SU-DHL-6 (cell line): Measurements from ENCODE around the gene TNS1.

Experiments used
- H2AFZ ChIP-seq: fragments of 200-600 bp; sonication (generic); 2 replicates; pipeline ENCODE4 v1.6.1; 2014; ENCODE audit warnings: low read depth, mild to moderate bottlenecking, moderate library complexity, mixed read lengths, antibody characterized with exemption, low read length; ENCODE audit not compliant: severe bottlenecking
- H3F3A ChIP-seq: fragments of 200-600 bp; shearing (Covaris generic); 2 replicates; pipeline ENCODE4 v1.6.0; 2016; ENCODE audit warnings: antibody characterized with exemption, mild to moderate bottlenecking; ENCODE audit not compliant: insufficient read depth
- H3K27ac ChIP-seq: fragments of 200-600 bp; sonication (generic); 2 replicates; pipeline ENCODE4 v1.5.1; 2016; ENCODE audit warnings: low read depth, mild to moderate bottlenecking, low read length, moderate library complexity, mixed read lengths
- H3K27me3 ChIP-seq: fragments of 200-600 bp; sonication (generic), shearing (Covaris generic); 2 replicates; pipeline ENCODE4 v1.6.0; 2014; ENCODE audit warnings: mild to moderate bottlenecking, low read length
- H3K36me3 ChIP-seq: fragments of 200-600 bp; sonication (generic); 2 replicates; pipeline ENCODE4 v1.6.1; 2014; ENCODE audit warnings: mild to moderate bottlenecking, low read length, mixed read lengths
- H3K4me2 ChIP-seq: fragments of 300-600, 200-600 bp; shearing (Covaris generic), sonication (generic); 2 replicates; pipeline ENCODE4 v1.6.0; 2014; ENCODE audit warnings: low read length, low read depth, mild to moderate bottlenecking; ENCODE audit not compliant: poor library complexity, severe bottlenecking
- H3K4me3 ChIP-seq: fragments of 200-600 bp; sonication (generic); 2 replicates; pipeline ENCODE4 v1.5.1; 2014; ENCODE audit warnings: antibody characterized with exemption, low read length, mild to moderate bottlenecking, mixed read lengths; ENCODE audit not compliant: insufficient read depth, poor library complexity, severe bottlenecking
- H3K79me2 ChIP-seq: fragments of 200-600 bp; sonication (generic); 2 replicates; pipeline ENCODE4 v1.6.1; 2014; ENCODE audit warnings: mild to moderate bottlenecking, low read length, moderate library complexity; ENCODE audit not compliant: insufficient read depth
- H3K9ac ChIP-seq: fragments of 200-600 bp; sonication (generic); 2 replicates; pipeline ENCODE4 v1.7.0; 2014; ENCODE audit warnings: mild to moderate bottlenecking, low read length
- H3K9me2 ChIP-seq: fragments of 200-600 bp; sonication (generic); replicated peaks from 2 replicates; pipeline ENCODE4 v1.6.1; 2014; ENCODE audit warnings: low read length; ENCODE audit not compliant: insufficient read depth
- H3K9me3 ChIP-seq: fragments of 200-600 bp; sonication (generic); 2 replicates; pipeline ENCODE4 v1.6.1; 2014; ENCODE audit warnings: low read length, mixed read lengths; ENCODE audit not compliant: insufficient read depth
- H4K20me1 ChIP-seq: fragments of 200-600 bp; sonication (generic); 2 replicates; pipeline ENCODE4 v1.6.1; 2014; ENCODE audit warnings: low read depth, mild to moderate bottlenecking, antibody characterized with exemption, low read length, moderate library complexity, mixed read lengths
- CTCF ChIP-seq: fragments of 200-600 bp; sonication (generic); IDR thresholded peaks from one replicate; pipeline ENCODE4 v1.5.1; 2017; ENCODE audit warnings: antibody characterized with exemption, mild to moderate bottlenecking, low read length, moderate library complexity; ENCODE audit not compliant: insufficient read depth, poor library complexity, severe bottlenecking
- EZH2phosphoT487 ChIP-seq: fragments of 200-600 bp; sonication (generic), shearing (Covaris generic); conservative IDR thresholded peaks from 2 replicates; pipeline ENCODE4 v1.6.1; 2018; ENCODE audit warnings: mild to moderate bottlenecking, antibody characterized with exemption, low read length, moderate library complexity, mixed read lengths

TNS1 gene

GRCh38 chr2:218024871-218025270 lies 22.1 kb upstream of the TNS1 start:
- H2AFZ ChIP-seq, result no peak overlapping the region
- no peak overlapping the region for H3K27ac ChIP-seq

GRCh38 chr2:218024336-218024735 lies 21.5 kb upstream of the TNS1 start:
- no peaks in the 10 kb centered on the region for H4K20me1 ChIP-seq
- no peaks in the 10 kb centered on the region for H3K9me2 ChIP-seq
- no peaks in the 10 kb centered on the region for H3K27me3 ChIP-seq
- no peaks in the 10 kb centered on the region for H3K79me2 ChIP-seq
- H3K9me3 ChIP-seq, result no peaks in the 10 kb centered on the region
- H3K4me2 ChIP-seq, result no peak overlapping the region
- no peak overlapping the region for H3K9ac ChIP-seq
- H2AFZ ChIP-seq, result no peak overlapping the region
- H3K4me3 ChIP-seq, result no peak overlapping the region
- no peaks in the 10 kb centered on the region for H3K36me3 ChIP-seq
- no peak overlapping the region for H3K27ac ChIP-seq
- no peak for TF ChIP-seq EZH2phosphoT487
- TF ChIP-seq CTCF, result no peak
- no peaks in the 10 kb centered on the region for H3F3A ChIP-seq

More at GRCh38 chr2:218024871-218025270, 22.1 kb upstream of the TNS1 start:
- Histone ChIP-seq H4K20me1 (no peaks in the 10 kb centered on the region), H3K36me3 (no peaks in the 10 kb centered on the region), H3K27me3 (no peaks in the 10 kb centered on the region), H3K9me2 (no peaks in the 10 kb centered on the region), H3K79me2 (no peaks in the 10 kb centered on the region), H3K4me3 (no peak overlapping the region), H3K9me3 (no peaks in the 10 kb centered on the region), H3K4me2 (no peak overlapping the region), H3K9ac (no peak overlapping the region), H3F3A (no peaks in the 10 kb centered on the region)
- TF ChIP-seq CTCF (no peak), EZH2phosphoT487 (no peak)

GRCh38 chr2:218023636-218024035 lies 20.8 kb upstream of the TNS1 start:
- no peaks in the 10 kb centered on the region for H3K9me2 ChIP-seq
- no peak overlapping the region for H3K9ac ChIP-seq
- no peak overlapping the region for H3K4me2 ChIP-seq
- H3K9me3 ChIP-seq, result no peaks in the 10 kb centered on the region
- no peak for TF ChIP-seq EZH2phosphoT487
- TF ChIP-seq CTCF, result no peak
- H4K20me1 ChIP-seq, result no peaks in the 10 kb centered on the region
- H3F3A ChIP-seq, result no peaks in the 10 kb centered on the region
- no peak overlapping the region for H3K27ac ChIP-seq
- no peak overlapping the region for H2AFZ ChIP-seq
- no peaks in the 10 kb centered on the region for H3K79me2 ChIP-seq
- no peak overlapping the region for H3K4me3 ChIP-seq
- H3K27me3 ChIP-seq, result no peaks in the 10 kb centered on the region
- no peaks in the 10 kb centered on the region for H3K36me3 ChIP-seq
